Measurements from ENCODE around the gene CTBP1. TPM values are rescaled to one million over a fixed set of nuclear protein-coding genes. Genes with fewer than 3 reads are reported as not detected.

Gene CTBP1
- total and polyA plus RNA-seq, 9 of the 15 experiments (the other 6 are each of a cell fraction or from before 2014, with no cell fraction given): 14.5 to 162 (median 68.2) TPM

GRCh38 chr4:1289207-1290164 is 40.6 kb upstream of the CTBP1 start, which contains the start of gene MAEA (continued):
- peak; percentile 17; the same call in 1 of the 2 replicates for TF ChIP-seq ZNF740 (CRISPR knock-in tag; IDR thresholded peaks at IDR 0.05)
- TF ChIP-seq ZNF740 (tag; IDR thresholded peaks at IDR 0.05): peak in 1 of 2 experiments; percentile 17; a peak in 1 of 4 replicates
- no peak for TF ChIP-seq RBM34 (IDR thresholded peaks at IDR 0.05; ENCODE audit: borderline replicate concordance, insufficient read depth, low read length)
- TF ChIP-seq AFF1 (IDR thresholded peaks at IDR 0.05; ENCODE audit: low read depth in 1 of 2, partially characterized antibody in 2 of 2): no peak
- peak in 1 of 2 experiments; percentile 48; a peak in 1 of 4 replicates for TF ChIP-seq RCOR1 (IDR thresholded peaks at IDR 0.05; ENCODE audit: borderline replicate concordance in 1 of 2, low read depth in 2 of 2, low read length in 2 of 2)
- TF ChIP-seq DLX4 (CRISPR knock-in tag; IDR thresholded peaks at IDR 0.05): no peak
- TF ChIP-seq MAFK (IDR thresholded peaks at IDR 0.05; ENCODE audit: low read length): no peak
- peak in 1 of 2 experiments; percentile 64; a peak in 1 of 4 replicates for TF ChIP-seq ZNF639 (CRISPR knock-in tag; conservative IDR thresholded peaks at IDR 0.05 in 1 of 2, IDR thresholded peaks at IDR 0.05 in 1 of 2)
- TF ChIP-seq E2F5 (CRISPR knock-in tag; IDR thresholded peaks at IDR 0.05): no peak
- 0 out of 2 replicates have a peak, but pooled peaks have one; percentile 32 for TF ChIP-seq THAP7 (CRISPR knock-in tag; IDR thresholded peaks at IDR 0.05)
- TF ChIP-seq TCF3 (CRISPR knock-in tag; IDR thresholded peaks at IDR 0.05): no peak
- TF ChIP-seq TBL1XR1 (IDR thresholded peaks at IDR 0.05; ENCODE audit: low read length in 2 of 2): 0 out of 4 replicates have a peak, but pooled peaks of 1 of the 2 experiments have one; percentile 13
- no peak for TF ChIP-seq HNRNPH1 (optimal IDR thresholded peaks at IDR 0.05; ENCODE audit: low read depth, low read length)
- TF ChIP-seq BRD4 (IDR thresholded peaks at IDR 0.05): no peak
- TF ChIP-seq CC2D1A (IDR thresholded peaks at IDR 0.05): no peak
- peak; percentile 41 for TF ChIP-seq FOXP1 (CRISPR knock-in tag; IDR thresholded peaks at IDR 0.05)

All from K562 (cell line).